Stimulated activated CD4-positive, alpha-beta T cell treated with anti-CD3 and anti-CD28 coated beads, Interleukin-15, amount 100 ng/mL, for 48 hours (primary cell): ENCODE data around the gene CD44.
"Not testable (repeated sequence)": the region's sequence is repeated elsewhere in the genome, so short reads cannot be mapped to it uniquely, and the experiment has no call there.

ENCODE experiments used
- DNase-seq, 2 donors: peaks; one replicate each; pipeline ENCODE4 v3.0.0-alpha.2; 2020; ENCODE audit warnings: low read depth in 2 of 2

The CD44 gene

DNA sequence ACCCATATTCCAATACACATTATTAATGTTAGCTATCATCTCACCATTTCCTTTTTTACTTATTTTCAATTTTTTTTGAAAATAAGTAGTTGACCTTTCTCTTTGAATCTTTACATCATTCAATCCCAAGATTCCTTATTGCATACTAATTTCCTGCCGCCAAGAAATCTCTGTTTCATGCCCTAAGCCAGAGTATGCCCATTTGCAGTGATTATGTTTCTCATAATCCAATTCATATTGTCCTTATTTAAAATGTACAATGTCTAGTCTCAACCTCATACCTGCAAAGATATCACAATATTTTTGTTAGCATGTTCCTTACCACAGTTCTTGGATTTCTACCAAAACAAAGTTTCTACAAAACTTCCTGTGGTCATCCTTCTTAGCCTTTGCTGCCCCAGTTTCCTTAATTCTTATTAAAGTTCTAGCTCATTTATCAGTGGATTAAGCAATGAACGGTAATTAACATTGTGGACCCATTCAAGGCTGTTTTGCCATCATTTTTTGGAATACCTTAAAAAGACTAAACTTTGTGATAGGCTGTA, 75.3 kb downstream of the CD44 start:
- no peak for DNase-seq

DNA sequence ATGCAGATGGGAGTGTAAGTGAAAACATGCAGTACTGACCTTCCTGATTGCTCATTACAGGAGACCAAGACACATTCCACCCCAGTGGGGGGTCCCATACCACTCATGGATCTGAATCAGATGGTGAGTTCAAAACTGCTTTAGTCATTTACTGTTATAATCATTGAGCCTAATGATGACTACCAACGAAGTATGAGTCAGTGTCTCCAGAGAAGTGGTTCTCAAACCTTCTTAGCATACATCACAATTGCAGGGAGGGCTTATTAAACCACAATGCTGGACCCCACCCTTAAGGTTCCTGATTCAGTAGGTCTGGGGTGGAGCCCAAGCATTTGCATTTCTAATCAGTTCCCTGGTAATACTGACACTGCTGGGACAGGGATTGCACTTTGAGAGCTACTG, 75.8 kb downstream of the CD44 start:
- DNase-seq: peak; percentile 43 to 48

DNA sequence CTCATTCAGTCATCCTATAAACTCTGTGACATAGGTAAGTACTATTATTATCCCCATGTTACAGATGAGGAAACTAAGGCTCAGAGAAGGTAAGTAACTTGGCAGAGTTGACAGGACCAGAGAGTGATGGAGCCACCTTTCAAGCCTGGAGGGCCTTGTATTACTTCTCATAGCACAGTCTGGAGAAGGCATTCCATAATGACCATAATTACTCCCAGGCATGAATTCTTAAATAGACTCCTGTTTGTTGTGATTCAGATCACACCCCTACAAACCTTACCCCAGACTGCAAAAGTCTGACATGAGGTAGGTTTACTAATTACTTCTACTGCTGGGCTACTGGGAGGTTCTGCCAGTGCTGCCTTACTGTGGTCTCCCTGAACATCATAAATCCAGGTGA, 77.0 kb downstream of the CD44 start:
- no peak for DNase-seq

DNA sequence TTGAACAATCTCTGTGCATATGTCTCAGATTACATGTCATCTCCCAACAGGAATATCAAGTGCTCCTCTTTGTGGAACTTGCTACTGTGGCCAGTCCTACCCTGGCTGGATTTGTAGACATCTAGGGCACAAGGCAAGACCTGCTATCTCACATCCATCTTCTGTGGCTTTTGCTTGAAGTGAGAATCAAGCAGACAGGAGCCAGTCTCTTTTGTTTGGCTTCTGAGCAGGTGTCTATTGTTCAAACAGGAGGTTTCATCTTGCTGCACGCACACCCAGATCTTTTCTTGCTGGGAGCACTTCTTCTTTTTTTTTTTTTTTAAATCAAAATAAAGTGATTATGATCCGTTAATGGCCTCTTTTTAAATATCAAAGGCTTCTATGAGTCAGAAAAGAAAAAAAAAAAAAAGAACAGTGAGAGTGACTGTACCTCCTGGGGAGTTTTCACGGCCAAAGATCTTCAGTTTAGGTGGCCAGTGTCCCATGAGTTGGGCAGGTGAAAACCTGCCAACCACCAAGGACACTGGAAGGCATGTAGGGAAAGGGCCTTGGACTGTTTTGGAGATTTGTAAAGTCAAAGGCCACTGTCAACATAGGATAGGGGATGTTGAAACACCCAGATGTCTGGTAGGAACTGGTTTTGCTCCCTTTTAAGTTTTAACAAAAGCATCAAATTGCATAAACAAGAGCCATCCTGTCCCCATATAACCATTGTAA, 78.1 kb downstream of the CD44 start:
- no peak for DNase-seq

DNA sequence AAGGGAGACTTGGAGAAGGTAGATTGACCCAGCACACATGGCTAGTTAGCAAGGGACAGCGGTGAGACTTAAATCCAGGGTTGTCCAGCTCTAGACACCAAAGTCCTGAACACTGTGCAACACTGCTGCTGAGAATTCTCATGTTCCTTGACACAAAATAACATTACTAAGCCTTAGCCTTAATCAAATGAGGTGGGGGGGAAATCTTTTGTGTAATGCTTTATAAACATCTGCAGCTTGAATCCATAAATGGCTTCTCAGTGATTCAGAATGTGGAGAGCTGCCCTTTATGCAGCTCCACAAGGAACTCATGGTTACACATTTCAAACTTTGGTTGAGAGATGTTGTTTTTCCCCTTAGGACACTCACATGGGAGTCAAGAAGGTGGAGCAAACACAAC, 80.0 kb downstream of the CD44 start:
- DNase-seq: no peak

DNA sequence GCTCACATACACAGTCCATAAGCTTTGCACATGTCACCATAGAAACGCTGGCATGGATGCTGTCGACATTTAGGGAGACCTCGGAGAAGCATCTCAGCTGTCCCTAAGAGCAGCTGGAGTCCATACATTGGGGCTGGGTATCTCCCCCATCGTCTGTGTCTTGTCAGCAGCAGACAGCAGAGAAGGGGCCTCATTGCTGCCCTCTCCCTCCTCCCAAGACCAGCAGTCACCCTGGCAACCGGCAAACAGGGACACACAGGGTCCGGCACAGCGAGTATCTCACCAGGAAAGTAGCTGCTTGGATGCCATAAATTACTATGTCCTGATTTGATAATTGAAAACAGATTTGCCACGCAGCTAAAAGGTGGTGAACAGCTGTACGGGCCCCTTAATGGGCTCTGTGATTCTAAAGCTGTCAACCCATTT, 84.4 kb downstream of the CD44 start:
- no peak for DNase-seq

DNA sequence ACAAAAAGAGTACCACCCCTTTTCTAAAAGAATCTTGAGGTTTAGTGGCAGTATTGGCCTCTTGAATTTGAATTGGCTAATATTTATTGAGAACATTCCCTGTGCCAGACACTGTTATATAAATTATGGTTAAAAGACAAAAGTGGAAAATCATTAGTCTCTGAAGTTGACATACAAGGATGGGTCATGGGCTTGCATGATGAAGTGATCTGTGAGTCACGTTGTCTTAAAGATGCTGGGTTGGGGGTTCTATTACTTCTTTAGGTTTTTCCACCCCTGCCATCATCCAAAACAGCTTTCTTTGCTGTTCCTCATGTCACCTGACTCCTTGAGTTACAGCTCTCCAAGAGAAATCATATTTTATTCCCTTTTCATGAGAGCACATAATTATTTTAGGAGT, 85.0 kb downstream of the CD44 start:
- no peak for DNase-seq

DNA sequence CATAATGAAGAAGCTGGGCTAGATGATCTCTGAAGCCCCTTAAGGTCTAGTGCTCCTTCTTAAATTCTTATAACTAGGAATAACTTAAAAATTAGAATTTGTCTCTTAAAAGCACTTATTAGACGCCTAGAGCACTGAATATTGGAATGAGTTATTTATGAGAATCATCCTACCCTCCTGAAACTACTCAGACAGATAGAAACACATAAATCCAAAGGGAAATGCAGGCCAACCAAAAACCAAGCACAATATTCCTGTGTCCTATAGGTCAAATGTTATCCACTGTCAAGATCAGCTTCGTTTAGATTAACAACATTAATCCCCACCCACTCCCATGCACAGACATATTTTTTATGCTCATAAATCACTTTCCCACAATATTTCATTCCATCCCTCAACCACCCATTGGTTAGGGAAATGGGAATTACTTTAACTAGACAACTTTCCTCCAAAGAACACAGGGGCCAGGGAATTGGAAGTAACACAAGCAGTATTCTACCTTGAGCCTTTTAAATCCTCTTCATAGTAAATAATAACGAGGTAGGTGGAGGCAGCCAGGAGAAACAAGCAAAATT, 87.1 kb downstream of the CD44 start:
- no peak for DNase-seq

DNA sequence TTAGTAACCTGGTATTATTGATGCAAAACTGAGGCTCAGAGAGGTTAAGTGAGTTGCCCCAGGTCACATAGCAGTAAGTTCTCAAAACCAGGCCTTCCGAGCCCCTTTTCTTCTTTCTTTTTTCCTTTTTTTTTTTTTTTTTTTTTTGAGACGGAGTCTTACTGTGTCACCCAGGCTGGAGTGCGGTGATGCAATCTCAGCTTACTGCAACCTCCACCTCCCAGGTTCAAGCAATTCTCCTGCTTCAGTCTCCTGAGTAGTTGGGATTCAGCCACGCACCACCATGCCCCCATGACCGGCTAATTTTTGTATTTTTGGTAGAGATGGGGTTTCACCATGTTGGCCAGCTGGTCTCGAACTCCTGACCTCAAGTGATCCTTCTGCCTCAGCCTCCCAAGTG, 87.8 kb downstream of the CD44 start:
- not testable (repeated sequence) for DNase-seq

DNA sequence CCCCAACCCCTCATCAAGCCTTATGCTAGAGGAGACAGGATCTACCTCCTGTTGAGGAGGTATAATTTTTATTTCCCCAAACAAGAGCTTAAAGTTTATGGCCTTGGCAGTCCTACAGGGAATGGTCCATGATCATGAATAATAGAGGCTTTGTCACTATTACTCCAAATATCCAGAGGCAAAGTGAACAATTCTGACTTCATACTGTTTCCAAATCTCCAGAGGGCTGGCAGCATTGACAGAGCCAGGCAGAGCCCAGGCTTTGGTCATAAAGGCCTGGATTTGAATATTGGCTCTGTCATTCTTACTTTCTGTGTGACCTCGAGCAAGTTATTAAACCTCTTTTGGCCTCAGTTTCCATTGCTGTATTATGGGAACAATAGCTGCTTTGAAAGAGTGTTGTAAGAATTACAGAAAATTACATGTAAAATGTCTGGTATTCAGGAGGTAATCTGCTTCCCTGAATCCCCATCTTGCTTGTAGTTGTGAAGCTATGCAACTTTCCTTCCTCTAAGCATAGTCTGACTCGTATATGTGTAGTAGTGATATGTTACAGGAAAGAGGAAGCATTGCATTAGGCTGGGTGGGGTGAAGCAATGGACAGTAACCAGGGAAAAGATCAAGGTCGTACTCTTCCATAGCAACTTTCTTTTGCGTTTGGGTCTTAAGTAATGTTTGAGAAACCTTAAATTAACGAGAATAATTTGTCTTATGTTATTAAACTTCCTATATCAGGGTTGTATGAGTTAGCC, 88.8 kb downstream of the CD44 start:
- DNase-seq: no peak

DNA sequence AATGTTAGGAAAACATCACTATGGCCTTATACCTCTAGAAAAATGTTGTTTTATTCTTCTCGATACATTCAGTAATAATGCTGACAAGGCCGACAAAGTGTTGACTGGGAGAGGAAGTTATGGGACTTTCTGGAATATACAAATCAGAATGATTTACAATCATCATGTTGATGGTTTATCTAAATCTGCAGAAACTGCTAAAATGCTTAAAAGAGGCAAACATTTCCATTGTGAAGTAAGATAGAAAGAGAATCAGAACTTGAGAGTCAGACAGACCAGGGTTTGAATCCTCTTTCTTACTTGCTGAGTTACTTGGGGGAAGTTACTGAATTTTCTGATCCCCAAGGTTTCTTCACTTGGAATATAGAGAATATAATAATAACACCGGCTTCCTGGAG, 89.4 kb downstream of the CD44 start:
- no peak for DNase-seq

DNA sequence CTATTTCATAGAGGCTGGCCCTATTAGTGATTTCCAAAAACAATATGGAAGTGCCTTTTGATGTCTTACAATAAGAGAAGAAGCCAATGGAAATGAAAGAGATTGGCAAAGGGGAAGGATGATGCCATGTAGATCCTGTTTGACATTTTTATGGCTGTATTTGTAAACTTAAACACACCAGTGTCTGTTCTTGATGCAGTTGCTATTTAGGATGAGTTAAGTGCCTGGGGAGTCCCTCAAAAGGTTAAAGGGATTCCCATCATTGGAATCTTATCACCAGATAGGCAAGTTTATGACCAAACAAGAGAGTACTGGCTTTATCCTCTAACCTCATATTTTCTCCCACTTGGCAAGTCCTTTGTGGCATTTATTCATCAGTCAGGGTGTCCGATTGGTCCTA, 91.4 kb downstream of the CD44 start:
- DNase-seq: no peak

DNA sequence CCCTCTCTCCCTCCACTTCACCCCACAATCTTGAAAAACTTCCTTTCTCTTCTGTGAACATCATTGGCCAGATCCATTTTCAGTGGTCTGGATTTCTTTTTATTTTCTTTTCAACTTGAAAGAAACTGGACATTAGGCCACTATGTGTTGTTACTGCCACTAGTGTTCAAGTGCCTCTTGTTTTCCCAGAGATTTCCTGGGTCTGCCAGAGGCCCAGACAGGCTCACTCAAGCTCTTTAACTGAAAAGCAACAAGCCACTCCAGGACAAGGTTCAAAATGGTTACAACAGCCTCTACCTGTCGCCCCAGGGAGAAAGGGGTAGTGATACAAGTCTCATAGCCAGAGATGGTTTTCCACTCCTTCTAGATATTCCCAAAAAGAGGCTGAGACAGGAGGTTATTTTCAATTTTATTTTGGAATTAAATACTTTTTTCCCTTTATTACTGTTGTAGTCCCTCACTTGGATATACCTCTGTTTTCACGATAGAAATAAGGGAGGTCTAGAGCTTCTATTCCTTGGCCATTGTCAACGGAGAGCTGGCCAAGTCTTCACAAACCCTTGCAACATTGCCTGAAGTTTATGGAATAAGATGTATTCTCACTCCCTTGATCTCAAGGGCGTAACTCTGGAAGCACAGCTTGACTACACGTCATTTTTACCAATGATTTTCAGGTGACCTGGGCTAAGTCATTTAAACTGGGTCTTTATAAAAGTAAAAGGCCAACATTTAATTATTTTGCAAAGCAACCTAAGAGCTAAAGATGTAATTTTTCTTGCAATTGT, 92.3 kb downstream of the CD44 start:
- DNase-seq: no peak

DNA sequence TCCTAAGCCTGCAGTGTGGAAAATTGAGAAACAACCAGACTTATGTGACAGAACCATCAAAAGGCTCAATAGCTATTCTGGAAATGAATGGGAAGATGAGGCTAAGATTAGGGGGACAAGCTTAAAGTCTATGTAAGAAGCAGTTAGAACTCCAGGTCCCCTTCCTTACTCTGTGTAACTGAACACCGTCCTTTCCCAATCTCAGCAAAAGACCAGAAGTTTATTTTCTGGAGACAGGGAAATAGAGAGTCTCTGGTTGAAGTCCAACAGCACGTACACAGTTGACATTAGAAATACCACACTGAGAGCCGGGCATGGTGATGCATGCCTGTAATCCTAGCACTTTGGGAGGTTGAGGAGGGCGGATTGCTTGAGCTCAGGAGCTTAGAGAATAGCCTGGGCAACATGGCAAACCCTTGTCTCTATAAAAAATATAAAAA, 93.9 kb downstream of the CD44 start:
- no peak for DNase-seq

DNA sequence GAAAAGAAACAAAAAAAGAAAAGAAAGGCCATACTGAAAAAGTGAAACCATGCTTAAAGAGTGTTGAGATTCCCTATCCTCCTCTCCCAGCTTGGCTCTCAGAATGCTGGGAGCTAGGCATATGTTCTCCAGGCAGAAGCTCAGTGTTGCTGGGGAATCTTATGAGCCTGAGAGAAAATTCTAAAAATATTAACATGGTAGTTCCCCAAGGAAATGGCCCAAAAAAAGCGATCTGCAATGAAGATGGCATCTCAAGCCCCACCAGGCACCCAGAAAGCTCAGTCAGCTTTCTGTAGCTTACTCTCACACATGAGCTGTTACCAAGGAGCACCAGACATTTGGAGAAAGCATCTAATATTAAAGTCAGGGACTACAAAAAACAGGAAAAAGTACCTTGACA, 94.5 kb downstream of the CD44 start:
- DNase-seq: no peak

DNA sequence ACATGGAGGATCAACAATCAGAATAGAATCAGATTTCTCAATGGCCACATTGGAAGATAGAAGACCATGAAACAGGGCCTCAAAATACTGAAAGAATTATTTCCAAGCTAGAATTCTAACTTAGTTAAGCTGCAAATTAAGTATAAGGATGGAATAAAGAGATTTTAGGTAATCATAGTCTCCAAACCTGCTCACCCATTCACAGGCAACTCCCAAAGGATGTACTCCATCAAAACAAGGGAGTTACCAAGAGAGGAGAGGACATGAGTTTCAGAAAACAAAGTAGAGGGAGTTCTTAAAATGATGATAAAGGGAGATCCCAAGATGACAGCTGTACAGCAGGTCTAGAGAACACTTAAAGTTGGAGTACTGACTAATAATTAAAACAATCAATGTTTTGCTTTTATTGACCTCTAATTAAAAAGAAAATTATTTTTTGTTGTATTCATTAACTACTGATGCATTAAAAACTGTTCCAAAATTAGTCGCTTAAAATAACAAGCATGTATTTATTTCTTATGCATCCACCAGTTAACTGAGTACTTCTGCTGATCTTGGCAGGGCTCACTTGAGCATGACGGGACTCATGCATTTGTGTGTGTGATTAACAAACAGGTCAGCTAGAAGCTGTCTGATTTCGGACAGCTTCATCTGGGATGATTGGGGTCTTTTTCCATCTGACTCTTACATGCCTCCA, 95.6 kb downstream of the CD44 start:
- no peak for DNase-seq

DNA sequence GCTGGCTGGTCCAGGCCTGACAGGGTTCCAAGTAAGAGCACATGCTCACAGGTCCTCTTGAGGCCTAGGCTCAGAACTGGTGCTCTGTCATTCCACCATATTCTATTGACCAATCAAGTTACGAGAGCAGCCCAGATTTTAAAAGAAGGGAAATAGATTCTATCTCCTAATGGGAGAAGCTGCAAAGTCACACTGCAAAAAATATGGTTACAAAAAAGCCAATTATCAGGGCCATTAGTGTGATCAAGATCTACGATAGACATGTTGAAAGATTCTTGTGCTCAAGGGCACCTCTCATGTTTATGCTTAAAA, 96.1 kb downstream of the CD44 start:
- DNase-seq: no peak

DNA sequence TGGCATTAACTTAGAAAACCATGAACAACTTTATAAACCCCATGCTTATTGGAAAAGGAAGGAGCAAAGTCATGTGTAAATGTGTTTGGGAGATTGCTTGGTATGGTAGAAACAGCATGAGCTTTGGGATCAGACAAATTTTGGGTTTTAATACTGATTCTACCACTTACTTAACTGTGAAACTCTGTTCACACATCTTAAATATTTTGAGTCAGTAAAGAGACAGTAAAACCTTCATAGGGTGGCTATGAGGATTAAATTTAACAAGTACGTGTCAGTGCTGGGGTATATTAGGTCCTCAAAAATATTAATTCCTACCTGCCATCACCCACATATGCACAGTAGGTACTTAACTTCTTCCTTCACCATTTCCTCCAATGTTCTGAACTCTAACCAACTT, 96.5 kb downstream of the CD44 start:
- DNase-seq: no peak

DNA sequence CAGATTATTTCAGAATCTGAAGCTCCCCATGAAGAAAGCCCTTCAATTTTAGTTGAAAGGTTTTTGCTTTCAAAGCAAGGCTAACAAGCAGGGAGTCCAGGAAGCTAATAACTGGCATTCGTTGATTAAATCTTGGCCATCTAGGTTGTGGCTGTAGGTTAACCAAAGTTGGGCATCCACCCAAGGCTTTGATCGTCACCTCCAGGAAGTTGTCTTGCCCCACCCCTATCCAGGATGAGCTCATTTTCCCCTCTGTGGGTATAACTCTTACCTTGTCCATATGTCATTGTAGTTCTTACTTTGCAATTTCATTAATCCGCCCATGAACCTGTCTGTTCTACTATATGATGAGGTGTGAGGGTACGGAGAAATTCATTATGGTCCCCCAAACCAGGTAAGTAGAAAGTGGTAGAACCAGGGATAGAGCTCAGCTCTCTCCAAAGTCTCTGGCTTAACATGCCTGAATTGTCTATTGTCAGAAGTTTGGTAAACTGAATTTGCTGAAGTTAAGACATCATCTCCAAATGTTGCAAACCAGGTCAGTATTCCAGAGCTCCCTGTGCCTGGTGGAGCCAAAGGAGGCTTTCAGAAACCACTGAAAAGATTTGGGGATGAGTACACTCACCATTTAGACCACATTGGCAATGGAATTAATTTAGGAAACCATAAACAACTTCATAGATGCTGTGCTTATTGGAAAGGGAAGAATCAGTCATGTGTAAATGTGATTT, 97.1 kb downstream of the CD44 start:
- DNase-seq: peak; percentile 41 to 48

DNA sequence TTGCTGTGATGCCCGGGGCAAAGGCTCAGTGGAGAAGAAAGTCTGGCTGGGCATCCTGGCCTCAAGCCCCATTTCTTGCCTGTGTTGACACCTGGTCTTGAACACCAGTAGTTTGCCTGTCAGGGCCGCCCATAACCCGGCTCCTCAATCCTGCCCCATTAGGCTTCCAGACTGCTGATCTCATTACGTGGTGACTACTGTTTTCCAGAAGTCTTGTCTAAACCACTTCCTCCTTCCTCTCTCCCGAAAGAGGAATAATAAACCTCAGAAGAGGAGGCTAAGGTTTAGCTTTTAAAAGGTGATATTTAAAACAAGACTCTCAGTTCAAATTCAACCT, 97.7 kb downstream of the CD44 start:
- DNase-seq: no peak

DNA sequence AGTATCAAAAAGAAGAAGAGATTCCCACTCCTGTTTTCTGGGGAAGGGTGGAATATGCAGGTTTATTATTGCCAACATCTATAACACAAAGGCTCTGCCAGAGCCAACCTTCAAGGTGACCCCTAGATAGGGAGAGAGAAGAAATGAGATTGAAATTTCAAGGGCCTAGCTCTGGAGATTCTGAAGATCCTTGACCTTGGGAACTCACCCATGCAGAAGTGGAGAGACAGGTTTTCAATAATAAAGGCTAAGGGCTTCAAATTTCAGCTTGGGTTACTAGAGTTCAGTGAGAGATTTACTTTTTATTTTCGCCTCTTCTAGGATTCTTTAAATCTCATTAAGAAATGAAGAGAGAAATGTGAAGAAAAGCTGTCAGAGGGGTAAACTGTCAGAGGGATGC, 98.4 kb downstream of the CD44 start:
- no peak for DNase-seq
